HepG2 (cell line): ENCODE measurements around the gene HINT2. TPM values are rescaled to one million over a fixed set of nuclear protein-coding genes. Genes with fewer than 3 reads are reported as not detected.

ENCODE experiments used
- BRCA1 ChIP-seq: sonication (generic); formaldehyde crosslinking; IDR thresholded peaks from 2 replicates; pipeline ENCODE4 v1.4.0; 2020; ENCODE audit warnings: missing genetic modification reagents
- HCFC1 ChIP-seq: fragments of 150-350 bp; IDR thresholded peaks from 2 replicates; pipeline ENCODE4 v1.6.1; 2014; ENCODE audit warnings: low read depth, low read length
- ISX ChIP-seq: sonication (generic); formaldehyde crosslinking; conservative IDR thresholded peaks from 2 replicates; pipeline ENCODE4 v1.5.0; 2020; ENCODE audit warnings: missing genetic modification reagents
- KDM1A ChIP-seq: IDR thresholded peaks from 2 replicates; pipeline ENCODE4 v1.6.1; 2016; ENCODE audit warnings: missing compliant biosample characterization
- KDM6A ChIP-seq: IDR thresholded peaks from 2 replicates; pipeline ENCODE4 v1.6.1; 2016; ENCODE audit warnings: low read depth
- NFKBIZ ChIP-seq: IDR thresholded peaks from 2 replicates; pipeline ENCODE4 v1.6.1; 2018; ENCODE audit warnings: missing genetic modification reagents, missing compliant biosample characterization
- NR0B2 ChIP-seq: sonication (generic); formaldehyde crosslinking; IDR thresholded peaks from 2 replicates; pipeline ENCODE4 v1.4.0; 2020; ENCODE audit warnings: mild to moderate bottlenecking, missing genetic modification reagents
- PBX2 ChIP-seq: IDR thresholded peaks from 2 replicates; pipeline ENCODE4 v1.6.1; 2016; ENCODE audit warnings: control low read depth
- PBX3 ChIP-seq: sonication (generic); formaldehyde crosslinking; IDR thresholded peaks from 2 replicates; pipeline ENCODE4 v1.8.1; 2023; ENCODE audit warnings: missing genetic modification reagents, inconsistent platforms, borderline replicate concordance
- PRDM10 ChIP-seq: sonication (generic); formaldehyde crosslinking; IDR thresholded peaks from 2 replicates; pipeline ENCODE4 v1.4.0; 2020; ENCODE audit warnings: low read depth, missing genetic modification reagents
- SALL2 ChIP-seq: sonication (generic); formaldehyde crosslinking; IDR thresholded peaks from 2 replicates; pipeline ENCODE4 v1.8.1; 2023; ENCODE audit warnings: mild to moderate bottlenecking, missing genetic modification reagents, inconsistent platforms
- SIN3A ChIP-seq: IDR thresholded peaks from 2 replicates; pipeline ENCODE4 v1.6.1; 2011; ENCODE audit warnings: low read depth, mild to moderate bottlenecking, control low read depth, low read length, borderline replicate concordance
- TP53 ChIP-seq: sonication (generic); formaldehyde crosslinking; conservative IDR thresholded peaks from 2 replicates; pipeline ENCODE4 v1.4.0; 2020; ENCODE audit warnings: missing genetic modification reagents
- ZFY ChIP-seq: sonication (generic); formaldehyde crosslinking; IDR thresholded peaks from 2 replicates; pipeline ENCODE4 v1.4.0; 2020; ENCODE audit warnings: missing genetic modification reagents
- ZKSCAN1 ChIP-seq: fragments of 150-350 bp; IDR thresholded peaks from 2 replicates; pipeline ENCODE4 v1.6.1; 2014; ENCODE audit warnings: low read length
- ZNF383 ChIP-seq: sonication (generic); formaldehyde crosslinking; IDR thresholded peaks from 2 replicates; pipeline ENCODE4 v1.4.0; 2020; ENCODE audit warnings: missing genetic modification reagents, mild to moderate bottlenecking, borderline replicate concordance
- ZNF570 ChIP-seq: sonication (generic); formaldehyde crosslinking; IDR thresholded peaks from 2 replicates; pipeline ENCODE4 v1.4.0; 2020; ENCODE audit warnings: mild to moderate bottlenecking, missing genetic modification reagents, borderline replicate concordance
- ZNF672 ChIP-seq: sonication (generic); formaldehyde crosslinking; IDR thresholded peaks from 2 replicates; pipeline ENCODE4 v1.8.1; 2022; ENCODE audit warnings: missing genetic modification reagents
- ZNF841 ChIP-seq: sonication (generic); formaldehyde crosslinking; IDR thresholded peaks from 2 replicates; pipeline ENCODE4 v1.8.1; 2023; ENCODE audit warnings: missing genetic modification reagents, borderline replicate concordance
- ZNF879 ChIP-seq: sonication (generic); formaldehyde crosslinking; IDR thresholded peaks from 2 replicates; pipeline ENCODE4 v1.8.1; 2023; ENCODE audit warnings: missing genetic modification reagents
- ZSCAN29 ChIP-seq: sonication (generic); formaldehyde crosslinking; conservative IDR thresholded peaks from 2 replicates; pipeline ENCODE4 v1.4.0; 2020; ENCODE audit warnings: mild to moderate bottlenecking, missing genetic modification reagents
- polyA plus RNA-seq, 8 experiments: library from polyadenylated mRNA; depleted of rRNA in 3 of 8; stranded (reverse) in 7 of 8; unstranded in 1 of 8; fragments of >200 nt; fragmentation: Illumina TruSeq in 4 of 8; extraction: Trizol in 4 of 8; gene quantifications; 2 replicates each; pipeline versions ENCODE4 v1.2.1 to v1.2.3, GENCODE V29; 2011 to 2016; ENCODE audit warnings: low read depth in 4 of 8, missing spikeins in 1 of 8, mixed read lengths in 1 of 8; ENCODE audit not compliant: insufficient read depth in 1 of 8
- total RNA-seq, 5 experiments: library from RNA; depleted of rRNA; stranded (reverse); fragments of >200 nt; fragmentation: Illumina TruSeq; extraction: Trizol; gene quantifications; 2 replicates each; pipeline ENCODE4 v1.2.3, GENCODE V29; 2016; ENCODE audit warnings: low read depth in 1 of 5

The HINT2 gene
- total and polyA plus RNA-seq, 2 of the 13 experiments (the other 11 are each of a cell fraction or from before 2014, with no cell fraction given) = 37.9 to 56.2 TPM

GRCh38 chr9:35812025-35812602 is 2.7 kb downstream of the HINT2 start, which contains the start of gene SPAG8 (continued):
- TF ChIP-seq ZNF841 (CRISPR knock-in tag) (no peak), SALL2 (CRISPR knock-in tag) (no peak), PBX2 (no peak), NFKBIZ (peak; percentile 71), ZNF570 (no peak), NR0B2 (CRISPR knock-in tag) (no peak), PRDM10 (CRISPR knock-in tag) (no peak), ZNF383 (CRISPR knock-in tag) (no peak), ZFY (CRISPR knock-in tag) (0 out of 2 replicates have a peak, but pooled peaks have one; percentile 7), SIN3A (peak; percentile 81; the same call in 1 of the 2 replicates), ZNF879 (no peak), ISX (CRISPR knock-in tag) (no peak), KDM1A (CRISPR knock-in tag) (no peak), ZSCAN29 (no peak), PBX3 (CRISPR knock-in tag) (no peak), ZNF672 (CRISPR knock-in tag) (no peak), BRCA1 (CRISPR knock-in tag) (no peak), HCFC1 (peak; percentile 69), TP53 (CRISPR knock-in tag) (no peak), KDM6A (CRISPR knock-in tag) (no peak), ZKSCAN1 (no peak)
